ENCODE measurements around the gene CRY2. TPM values are rescaled to one million over a fixed set of nuclear protein-coding genes. Genes with fewer than 3 reads are reported as not detected.

The CRY2 gene
- total RNA-seq (10 to 100 TPM; 67.7 to 82.1 (median 74.4) TPM), polyA plus RNA-seq (34.3 TPM)
- long read RNA-seq, donor 1, full-length matches to known transcripts: 71 of 132 reads
- long read RNA-seq, donor 1, partial matches to known transcripts: 42 of 132 reads
- long read RNA-seq, donor 1, other reads (novel, unspliced or antisense): 19 of 132 reads
- long read RNA-seq, donor 2, full-length matches to known transcripts: 40 of 90 reads
- long read RNA-seq, donor 2, partial matches to known transcripts: 47 of 90 reads
- long read RNA-seq, donor 2, other reads (novel, unspliced or antisense): 3 of 90 reads
- long read RNA-seq, donor 3, full-length matches to known transcripts: 191 of 381 reads
- long read RNA-seq, donor 3, partial matches to known transcripts: 171 of 381 reads
- long read RNA-seq, donor 3, other reads (novel, unspliced or antisense): 19 of 381 reads
- long read RNA-seq, donor 4, full-length matches to known transcripts: 37 of 85 reads
- long read RNA-seq, donor 4, partial matches to known transcripts: 47 of 85 reads
- long read RNA-seq, donor 4, other reads (novel, unspliced or antisense): 1 of 85 reads

GRCh38 chr11:45846974-45847910 lies at the start of gene CRY2:
CRY2 (plus strand) TSS chr11:45847475; CDS start chr11:45847491, 16 bp downstream.
- H3K27me3 ChIP-seq (ENCODE audit: control insufficient read depth, insufficient read depth): no peaks in the 10 kb centered on the region
- peak within 1 kb of the TSS; percentile 94 for H3K27ac ChIP-seq (ENCODE audit: low read length)
- WGBS: under 1% methylated on average over 75 of the region's 75 CpGs
- peaks cover 8% of the 10 kb centered on the region for H3K4me1 ChIP-seq (ENCODE audit: control insufficient read depth, insufficient read depth, low read length)
- DNase-seq: peak; percentile 99 to 100 (median 100)
- ATAC-seq: peak; percentile 98
- intact Hi-C loops (cut with DNase I): loop anchor here in 1 of 4 donors (10.0 kb wide), 1 partner anchor 158 kb away; no protein-coding TSS in a partner anchor
- H3K9me3 ChIP-seq (ENCODE audit: control insufficient read depth, low read length): no peaks in the 10 kb centered on the region
- H3K4me3 ChIP-seq (ENCODE audit: low read length): peak within 1 kb of the TSS; percentile 90

GRCh38 chr11:45798793-45799441 lies 48.4 kb upstream of the CRY2 start:
- whole genome bisulfite sequencing: 83% methylated on average over 10 of the region's 10 CpGs
- no peaks in the 10 kb centered on the region for H3K9me3 ChIP-seq (ENCODE audit: control insufficient read depth, low read length)

GRCh38 chr11:45799562-45799961 lies 47.7 kb upstream of the CRY2 start:
- DNase-seq (no peak), ATAC-seq (no peak)
- Histone ChIP-seq H3K9me3 (ENCODE audit: control insufficient read depth, low read length) (no peaks in the 10 kb centered on the region), H3K4me3 (ENCODE audit: low read length) (no peak overlapping the region), H3K27me3 (ENCODE audit: control insufficient read depth, insufficient read depth) (no peaks in the 10 kb centered on the region), H3K4me1 (ENCODE audit: control insufficient read depth, insufficient read depth, low read length) (no peaks in the 10 kb centered on the region), H3K27ac (ENCODE audit: low read length) (no peak overlapping the region)
- 99% methylated on average over 3 of the region's 3 CpGs for WGBS
- intact Hi-C loops (cut with DNase I): no loop called here

More at GRCh38 chr11:45798793-45799441, 48.4 kb upstream of the CRY2 start:
- Histone ChIP-seq H3K4me3 (ENCODE audit: low read length) (no peak overlapping the region), H3K4me1 (ENCODE audit: control insufficient read depth, insufficient read depth, low read length) (no peaks in the 10 kb centered on the region), H3K27ac (ENCODE audit: low read length) (no peak overlapping the region), H3K27me3 (ENCODE audit: control insufficient read depth, insufficient read depth) (no peaks in the 10 kb centered on the region)
- intact Hi-C loops (cut with DNase I): no loop called here
- no peak for DNase-seq
- ATAC-seq: no peak

- Histone ChIP-seq H3K27me3 (ENCODE audit: control insufficient read depth, insufficient read depth) (no peaks in the 10 kb centered on the region), H3K4me3 (ENCODE audit: low read length) (no peak overlapping the region), H3K9me3 (ENCODE audit: control insufficient read depth, low read length) (no peaks in the 10 kb centered on the region), H3K4me1 (ENCODE audit: control insufficient read depth, insufficient read depth, low read length) (no peaks in the 10 kb centered on the region), H3K27ac (ENCODE audit: low read length) (no peak overlapping the region)
- intact Hi-C loops (cut with DNase I): no loop called here
- ATAC-seq: no peak
- 91% methylated on average over 2 of the region's 2 CpGs for WGBS
- no peak for DNase-seq
Measured at GRCh38 chr11:45800261-45800660, 47.0 kb upstream of the CRY2 start.

GRCh38 chr11:45801723-45802315 lies 45.5 kb upstream of the CRY2 start:
- intact Hi-C loops (cut with DNase I): no loop called here
- no peaks in the 10 kb centered on the region for H3K9me3 ChIP-seq (ENCODE audit: control insufficient read depth, low read length)
- WGBS: 67% methylated on average over 2 of the region's 2 CpGs
- no peak overlapping the region for H3K27ac ChIP-seq (ENCODE audit: low read length)
- no peaks in the 10 kb centered on the region for H3K27me3 ChIP-seq (ENCODE audit: control insufficient read depth, insufficient read depth)
- ATAC-seq (no peak), DNase-seq (no peak)
- peaks cover 8% of the 10 kb centered on the region for H3K4me1 ChIP-seq (ENCODE audit: control insufficient read depth, insufficient read depth, low read length)
- no peak overlapping the region for H3K4me3 ChIP-seq (ENCODE audit: low read length)

- WGBS: 94% methylated on average over 10 of the region's 10 CpGs
- no peak overlapping the region for H3K4me3 ChIP-seq (ENCODE audit: low read length)
- ATAC-seq: no peak
- H3K27me3 ChIP-seq (ENCODE audit: control insufficient read depth, insufficient read depth): no peaks in the 10 kb centered on the region
- intact Hi-C loops (cut with DNase I): no loop called here
- DNase-seq: no peak
- H3K9me3 ChIP-seq (ENCODE audit: control insufficient read depth, low read length): no peaks in the 10 kb centered on the region
- H3K27ac ChIP-seq (ENCODE audit: low read length): no peak overlapping the region
- peaks cover 12% of the 10 kb centered on the region for H3K4me1 ChIP-seq (ENCODE audit: control insufficient read depth, insufficient read depth, low read length)
Measured at GRCh38 chr11:45802531-45803317, 44.6 kb upstream of the CRY2 start.

GRCh38 chr11:45803971-45804760 lies 43.1 kb upstream of the CRY2 start:
- H3K27me3 ChIP-seq (ENCODE audit: control insufficient read depth, insufficient read depth): no peaks in the 10 kb centered on the region
- peak overlapping the region; percentile 71 for H3K27ac ChIP-seq (ENCODE audit: low read length)
- no peaks in the 10 kb centered on the region for H3K9me3 ChIP-seq (ENCODE audit: control insufficient read depth, low read length)
- DNase-seq (peak; percentile 88 to 95 (median 94)), ATAC-seq (peak; percentile 70 to 74)
- H3K4me3 ChIP-seq (ENCODE audit: low read length): peak overlapping the region; percentile 76
- WGBS: under 1% methylated on average over 70 of the region's 70 CpGs
- intact Hi-C loops (cut with DNase I): no loop called here
- peaks cover 12% of the 10 kb centered on the region for H3K4me1 ChIP-seq (ENCODE audit: control insufficient read depth, insufficient read depth, low read length)

- no peaks in the 10 kb centered on the region for H3K9me3 ChIP-seq (ENCODE audit: control insufficient read depth, low read length)
- no peaks in the 10 kb centered on the region for H3K27me3 ChIP-seq (ENCODE audit: control insufficient read depth, insufficient read depth)
- peaks cover 15% of the 10 kb centered on the region for H3K4me1 ChIP-seq (ENCODE audit: control insufficient read depth, insufficient read depth, low read length)
- peak within 1 kb of the TSS; percentile 71 for H3K27ac ChIP-seq (ENCODE audit: low read length)
- intact Hi-C loops (cut with DNase I): no loop called here
- WGBS: under 1% methylated on average over 49 of the region's 49 CpGs
- DNase-seq (peak; percentile 98 to 99 (median 99)), ATAC-seq (peak; percentile 95 to 97)
- H3K4me3 ChIP-seq (ENCODE audit: low read length): peak within 1 kb of the TSS; percentile 76
Measured at GRCh38 chr11:45804761-45805304, 42.4 kb upstream of the CRY2 start, which contains the start of gene SLC35C1. SLC35C1 (plus strand) TSS chr11:45805149; CDS start chr11:45805802, 653 bp downstream.
